ENCODE results near the gene MMP3.

The MMP3 gene

DNA sequence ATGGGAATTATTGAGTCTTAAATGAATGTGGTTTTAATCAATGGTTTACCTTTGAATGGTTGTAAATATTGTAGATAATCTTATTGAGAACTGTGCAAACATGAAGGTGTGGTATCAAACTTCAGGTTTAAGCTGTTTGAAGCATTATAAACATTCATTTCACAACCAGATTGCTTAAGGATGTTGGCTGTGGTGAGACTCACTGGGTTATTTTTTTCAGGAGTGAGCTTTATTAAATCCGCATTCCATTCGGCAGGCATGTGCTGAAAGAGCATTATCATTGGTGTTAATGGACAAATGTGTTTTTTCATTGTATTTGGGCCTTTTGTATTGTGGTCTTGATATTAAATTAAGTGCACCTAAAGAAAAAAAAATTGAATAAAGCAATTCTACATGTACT is 9.7 kb downstream of the MMP3 start:
- in situ Hi-C loops (cut with HindIII; ENCODE audit: low sequenced_read_pairs): no loop called here

DNA sequence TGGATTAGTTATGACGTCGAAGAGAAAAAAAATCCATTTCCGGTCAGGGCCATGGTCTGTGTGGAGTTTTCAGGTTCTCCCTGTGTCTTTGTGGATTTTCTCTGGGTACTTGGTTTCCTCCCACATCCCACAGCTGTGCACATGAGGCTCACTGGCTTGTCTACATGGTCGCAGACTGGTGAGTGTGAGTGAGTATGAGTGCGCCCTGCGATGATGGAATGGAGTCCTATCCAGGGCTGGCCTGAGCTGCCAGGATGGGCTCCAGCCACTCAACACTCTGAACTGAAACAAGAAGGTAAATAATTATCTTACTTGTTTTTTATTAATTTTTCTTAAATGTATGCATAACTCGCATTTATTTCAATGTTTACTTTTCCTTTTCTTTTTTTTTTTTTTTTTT is 10.8 kb downstream of the MMP3 start:
- in situ Hi-C loops (cut with HindIII; ENCODE audit: low sequenced_read_pairs): no loop called here

DNA sequence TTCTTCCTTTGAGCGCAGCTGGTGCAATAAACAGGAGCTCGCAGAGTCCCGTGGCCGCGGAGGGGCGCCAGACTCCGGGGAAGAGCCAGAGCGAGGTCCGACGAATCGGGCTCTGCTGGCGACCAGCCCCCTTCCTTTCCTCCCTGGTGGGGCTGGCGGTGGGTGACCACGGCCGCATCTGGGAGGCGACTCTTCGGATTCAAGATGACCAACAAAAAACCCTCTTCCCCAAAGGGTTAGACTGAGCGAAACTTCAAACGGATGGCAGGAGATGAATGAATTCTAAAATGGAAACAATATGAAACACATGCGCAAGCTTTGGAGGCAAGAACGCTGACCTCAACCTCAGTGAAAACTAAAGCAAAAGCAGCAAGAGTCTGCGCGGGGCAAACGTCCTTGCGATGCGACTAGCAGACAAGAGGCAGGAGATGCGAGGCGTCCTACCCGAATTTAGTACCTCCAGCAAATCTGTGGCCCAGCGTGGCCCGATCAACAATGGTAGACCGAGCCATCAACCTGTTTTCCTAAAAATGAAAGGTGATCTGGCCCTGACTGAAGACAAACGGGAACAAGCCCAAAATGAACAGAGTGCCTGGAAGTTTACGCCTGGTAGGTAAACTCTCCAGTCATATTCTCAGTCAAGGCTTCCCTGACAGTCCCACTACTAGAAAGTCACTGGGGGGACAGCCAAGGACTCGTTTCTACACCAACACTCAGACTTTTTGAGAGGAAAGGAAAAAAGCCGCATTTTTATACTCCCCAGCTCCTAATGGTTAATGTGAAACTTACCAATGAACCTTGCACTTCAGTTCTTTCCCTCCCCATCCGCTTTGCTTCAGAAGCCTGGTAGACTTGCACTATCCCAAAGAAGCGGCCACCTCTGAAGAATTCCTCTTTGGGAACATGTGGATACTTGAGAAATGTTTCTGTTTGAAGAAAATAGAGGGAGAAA is 11.6 kb downstream of the MMP3 start:
- in situ Hi-C loops (cut with HindIII; ENCODE audit: low sequenced_read_pairs): no loop called here

DNA sequence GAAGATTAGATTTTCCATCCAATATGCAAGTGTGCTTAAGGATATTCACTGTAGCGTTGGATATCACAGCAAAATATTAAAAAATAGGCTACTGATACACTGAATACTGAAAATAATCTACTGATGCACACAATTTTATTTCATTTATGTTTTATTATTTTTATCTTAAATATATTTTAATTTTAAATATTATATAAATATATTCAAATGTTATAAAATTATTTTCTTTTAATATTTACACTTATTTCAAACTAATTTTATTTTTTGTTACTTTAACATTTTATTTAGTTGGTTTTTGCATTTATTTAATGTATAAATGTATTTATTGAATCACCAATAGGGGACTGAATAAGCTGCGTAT is 12.3 kb downstream of the MMP3 start:
- in situ Hi-C loops (cut with HindIII; ENCODE audit: low sequenced_read_pairs): no loop called here

DNA sequence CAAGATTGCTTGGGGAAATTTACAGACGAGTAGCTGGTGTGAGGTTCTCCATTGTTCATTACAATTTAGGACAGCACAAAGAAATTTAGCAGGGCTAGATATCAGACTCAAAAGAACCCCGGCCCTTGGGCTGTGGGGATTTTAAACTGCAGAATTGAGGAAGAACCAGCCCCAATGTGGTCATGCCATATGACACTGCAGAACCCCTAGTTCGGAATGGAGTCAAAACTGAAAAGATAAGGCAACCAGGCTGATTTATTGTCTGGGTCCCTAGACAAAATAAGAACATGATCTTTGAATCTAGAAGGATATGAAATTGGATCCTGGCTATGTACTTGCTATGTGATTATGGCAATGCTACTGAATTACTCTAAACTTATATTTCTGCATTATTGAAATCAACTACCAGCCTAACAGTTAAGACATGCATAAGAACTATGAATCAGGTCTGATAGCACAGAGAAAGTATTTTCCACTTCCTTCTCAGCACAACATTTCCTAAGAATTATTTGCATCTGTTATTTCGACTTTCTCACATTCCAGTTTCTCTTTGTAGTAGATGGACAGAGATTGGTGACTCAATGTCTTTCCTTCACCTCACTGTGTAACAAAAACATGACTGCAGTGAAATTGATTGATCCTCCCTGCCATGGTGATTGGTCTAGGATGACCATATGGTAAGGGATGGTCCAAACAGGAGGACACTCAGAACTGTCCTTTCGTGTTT is 13.2 kb downstream of the MMP3 start:
- in situ Hi-C loops (cut with HindIII; ENCODE audit: low sequenced_read_pairs): no loop called here

DNA sequence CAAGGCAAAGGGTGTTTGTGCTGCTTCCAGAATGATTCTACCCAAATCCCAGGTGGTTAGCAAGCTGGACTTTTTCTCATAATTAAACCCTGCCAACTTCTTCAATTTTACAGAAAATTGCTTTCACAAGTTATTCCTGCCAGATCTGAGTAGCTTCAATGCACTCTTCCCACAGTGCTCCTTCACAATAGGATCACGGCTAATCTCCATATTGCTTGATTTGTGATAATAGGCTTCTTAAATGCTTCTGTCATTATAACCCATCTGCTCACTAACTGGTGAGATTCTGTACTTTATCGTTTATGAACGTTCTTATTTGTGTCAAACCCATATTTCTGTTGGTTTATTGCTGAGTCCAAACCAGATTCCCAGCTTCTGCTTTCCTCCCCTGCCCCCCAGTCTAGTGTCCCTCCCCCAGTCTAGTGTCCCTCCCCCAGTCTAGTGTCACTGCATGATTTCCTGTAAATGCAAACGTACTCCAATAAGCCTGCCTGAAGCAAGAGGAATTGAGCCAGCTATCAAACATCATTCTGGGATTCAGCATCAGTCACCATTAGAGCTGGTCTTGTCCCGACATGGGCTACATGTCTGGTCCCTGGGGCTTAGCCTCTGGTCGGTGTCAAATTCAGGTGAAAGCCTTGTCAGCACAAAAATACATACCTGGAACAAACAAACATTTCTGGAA is 14.0 kb downstream of the MMP3 start:
- in situ Hi-C loops (cut with HindIII; ENCODE audit: low sequenced_read_pairs): no loop called here

DNA sequence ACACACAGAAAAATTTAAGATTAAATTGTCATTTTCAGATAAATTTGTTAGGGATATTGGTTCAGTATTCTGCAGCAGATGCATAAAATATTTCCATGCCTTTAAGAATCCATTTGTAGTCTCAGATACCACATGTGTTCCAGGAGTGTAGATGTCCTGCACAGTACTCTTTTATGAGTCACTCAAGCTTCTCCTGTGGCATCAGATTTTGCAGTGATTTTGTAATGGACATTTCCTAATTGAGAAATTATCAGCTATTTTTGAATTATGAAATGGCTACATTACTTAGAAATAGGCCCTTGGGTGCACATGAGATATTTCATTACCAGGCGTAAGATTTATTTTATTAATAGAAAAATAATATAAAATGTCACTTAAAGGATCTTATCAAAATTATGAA is 18.9 kb downstream of the MMP3 start:
- in situ Hi-C loops (cut with HindIII; ENCODE audit: low sequenced_read_pairs): loop anchor here (5.0 kb wide), 1 partner anchor 42 kb away; the partner anchor contains the start of gene MMP10

DNA sequence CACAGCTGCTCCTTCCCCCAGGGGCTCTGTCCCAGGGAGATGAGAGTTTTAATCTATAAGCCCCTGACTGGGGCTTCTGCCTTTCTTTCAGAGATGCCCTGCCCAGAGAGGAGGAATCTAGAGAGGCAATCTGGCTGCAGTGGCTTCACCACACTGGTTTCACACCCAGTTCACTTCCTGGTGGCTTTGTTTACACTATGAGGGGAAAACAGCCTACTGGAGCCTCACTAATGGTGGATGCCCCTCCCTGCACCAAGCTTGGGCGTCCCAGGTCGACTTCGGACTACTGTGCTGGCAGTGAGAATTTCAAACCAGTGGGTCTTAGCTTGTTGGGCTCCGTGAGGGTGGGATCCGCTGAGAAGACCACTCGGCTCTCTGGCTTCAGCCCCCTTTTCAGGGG is 23.9 kb downstream of the MMP3 start:
- in situ Hi-C loops (cut with HindIII; ENCODE audit: low sequenced_read_pairs): no loop called here

DNA sequence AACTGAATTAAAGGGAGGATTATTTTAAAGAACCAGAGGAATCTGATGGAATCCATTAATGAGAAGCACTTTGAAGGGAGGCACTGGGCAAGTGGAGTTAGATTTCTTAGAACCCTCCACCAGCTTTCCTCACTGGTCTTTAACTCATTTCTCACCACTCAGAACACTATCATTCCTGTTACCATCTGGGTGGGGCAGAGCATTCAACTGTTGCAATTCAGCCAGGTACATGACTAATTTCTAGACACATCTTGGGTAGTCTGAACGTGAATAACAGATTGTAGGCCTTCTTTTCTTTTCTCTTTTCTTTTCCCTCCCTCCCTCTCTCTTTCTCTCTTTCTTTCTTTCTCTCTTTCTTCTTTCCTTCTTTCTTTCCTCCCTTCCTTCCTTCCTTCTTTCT is 29.9 kb downstream of the MMP3 start:
- in situ Hi-C loops (cut with HindIII; ENCODE audit: low sequenced_read_pairs): no loop called here

DNA sequence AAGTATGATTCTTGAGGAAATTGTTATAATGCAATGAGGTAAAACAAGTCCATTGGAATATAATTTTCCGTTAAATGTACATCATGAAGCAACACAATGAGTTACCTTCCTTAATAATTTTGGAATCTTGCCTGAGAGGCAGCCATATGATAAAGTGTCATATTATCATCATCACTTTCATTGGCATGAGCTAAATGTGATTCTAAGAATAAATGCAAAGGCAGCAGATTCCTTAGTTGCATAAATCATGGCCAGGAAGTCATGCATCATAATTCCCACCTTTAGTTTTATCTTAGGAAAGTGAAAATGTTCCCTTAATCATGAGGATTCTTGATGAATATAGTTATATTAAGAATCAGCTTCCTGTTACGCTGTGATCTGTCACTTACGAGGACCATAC is 31.2 kb downstream of the MMP3 start:
- in situ Hi-C loops (cut with HindIII; ENCODE audit: low sequenced_read_pairs): no loop called here

DNA sequence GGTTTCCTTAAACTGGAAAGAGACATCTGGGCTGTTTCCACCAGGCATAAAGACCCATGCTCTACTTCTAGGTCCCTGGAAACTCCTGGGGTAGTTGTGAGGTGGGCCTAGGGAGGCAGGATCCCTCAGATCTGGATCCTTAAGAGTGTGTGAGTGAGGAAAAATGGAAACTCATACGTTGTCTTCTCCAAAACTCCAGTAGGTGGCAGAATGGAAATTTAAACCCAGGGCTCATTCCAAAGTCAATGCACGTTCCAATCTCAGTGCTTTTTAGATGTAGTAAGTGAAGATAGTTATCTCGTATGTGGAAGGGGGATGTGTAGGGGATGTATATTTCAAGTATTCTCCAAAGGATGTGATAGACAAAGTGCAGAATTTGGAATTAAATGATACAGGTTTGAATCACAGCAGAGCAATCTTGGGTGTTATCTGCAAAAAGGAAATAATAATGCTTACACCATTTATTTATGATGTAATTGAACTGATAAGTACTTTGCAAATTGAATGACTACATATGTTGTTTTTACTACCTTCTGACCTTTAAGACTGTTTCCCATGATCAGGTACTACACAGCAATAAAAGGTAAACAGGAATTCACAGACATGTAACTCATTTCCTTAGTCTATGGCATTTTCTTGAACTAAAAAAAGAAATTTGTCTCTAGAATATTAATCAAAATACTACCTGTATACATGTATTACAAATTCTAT is 32.3 kb downstream of the MMP3 start:
- in situ Hi-C loops (cut with HindIII; ENCODE audit: low sequenced_read_pairs): no loop called here

DNA sequence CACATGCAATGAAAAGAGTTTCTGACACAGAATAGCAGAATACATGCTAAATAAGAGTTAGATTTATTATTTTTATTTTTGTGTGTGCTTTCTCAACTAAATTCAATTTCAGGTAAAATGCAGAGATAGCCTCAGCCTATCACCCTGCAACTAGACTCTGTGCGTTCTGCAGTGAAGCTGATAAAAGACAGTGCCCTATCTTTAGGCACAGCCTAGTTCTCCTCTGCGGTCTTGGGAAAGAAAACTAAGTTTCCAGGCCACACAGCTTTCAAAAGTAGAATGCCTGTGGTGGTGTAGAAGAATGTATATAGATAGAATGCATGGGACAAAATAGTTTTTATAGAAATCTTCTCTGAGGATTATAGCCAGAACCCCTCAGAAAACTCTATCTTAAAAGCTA is 33.4 kb downstream of the MMP3 start:
- in situ Hi-C loops (cut with HindIII; ENCODE audit: low sequenced_read_pairs): no loop called here

DNA sequence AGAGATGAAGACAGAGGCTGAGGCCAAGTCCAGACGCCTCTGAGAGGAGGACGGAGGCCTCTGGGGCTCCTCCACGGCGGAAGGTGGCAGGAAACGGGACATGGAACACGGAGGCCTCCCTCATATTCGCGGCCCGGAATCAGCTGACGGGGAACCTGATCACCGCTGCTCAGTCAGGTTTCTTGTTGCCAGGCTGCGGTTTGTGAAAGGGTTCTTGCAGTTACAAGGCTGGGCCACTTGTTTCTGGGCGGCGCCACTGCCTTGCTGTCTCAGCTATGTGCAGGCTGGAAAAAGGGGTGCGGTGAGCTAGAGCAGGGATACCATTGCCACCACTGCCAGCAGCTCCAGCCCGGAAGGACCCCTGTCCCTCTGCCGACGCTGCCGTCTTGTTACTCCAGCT is 35.5 kb downstream of the MMP3 start:
- in situ Hi-C loops (cut with HindIII; ENCODE audit: low sequenced_read_pairs): no loop called here

DNA sequence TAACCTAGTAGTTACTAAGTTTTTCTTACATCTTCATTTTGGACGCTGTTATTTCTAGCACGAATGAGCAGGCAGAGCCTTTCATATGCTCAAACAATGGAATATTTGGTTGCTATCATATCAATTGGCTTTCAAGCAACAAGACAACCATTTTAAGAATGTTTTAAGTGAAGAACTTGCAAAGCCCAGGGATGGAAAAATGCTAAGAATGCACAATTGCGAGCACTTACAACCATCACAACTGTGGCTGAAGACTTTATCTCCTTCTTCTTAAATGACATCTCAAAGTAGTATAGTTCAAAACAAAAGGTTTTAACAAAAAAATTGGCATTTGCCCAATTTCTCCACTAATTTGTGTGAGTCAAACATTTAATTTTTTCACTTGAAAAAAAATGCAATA is 37.1 kb downstream of the MMP3 start:
- in situ Hi-C loops (cut with HindIII; ENCODE audit: low sequenced_read_pairs): no loop called here

DNA sequence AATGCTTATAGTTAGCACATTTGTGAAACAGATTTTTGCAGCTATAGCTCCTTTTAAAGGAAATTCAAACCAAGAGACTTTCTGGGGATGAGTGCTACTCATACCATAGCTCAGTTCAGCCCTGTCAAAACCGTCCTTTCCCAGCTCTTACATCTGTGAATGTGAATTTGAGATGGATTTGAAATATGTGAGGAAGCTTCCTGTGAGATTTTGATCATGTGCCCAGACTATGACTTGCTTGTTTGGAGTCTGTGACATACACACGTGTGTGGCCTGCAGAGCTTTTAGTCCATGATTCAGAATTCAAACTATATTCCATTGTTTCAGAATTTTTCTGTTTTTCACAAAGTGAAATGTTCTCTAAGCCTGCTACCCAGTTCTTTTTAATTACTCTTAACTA is 41.1 kb downstream of the MMP3 start:
- in situ Hi-C loops (cut with HindIII; ENCODE audit: low sequenced_read_pairs): no loop called here

DNA sequence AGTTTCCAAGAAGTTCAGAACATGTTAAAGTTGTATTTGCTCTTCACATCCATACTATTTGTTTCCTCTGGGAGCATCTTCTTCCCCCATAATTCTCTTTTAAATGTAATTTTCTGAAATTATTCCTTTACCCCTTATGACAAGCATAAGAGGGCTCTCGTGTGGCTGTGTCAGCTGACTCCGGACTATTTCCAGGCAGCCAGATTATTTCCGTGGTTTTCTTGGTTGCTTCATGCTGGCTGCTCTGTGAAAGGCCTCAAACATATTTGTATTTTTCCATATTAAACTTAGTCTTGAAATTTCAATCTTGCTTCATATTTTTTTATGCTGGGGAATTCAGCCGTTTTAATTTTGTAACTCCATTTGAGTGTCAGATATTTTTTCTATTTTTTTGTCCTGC is 42.6 kb downstream of the MMP3 start:
- in situ Hi-C loops (cut with HindIII; ENCODE audit: low sequenced_read_pairs): no loop called here

DNA sequence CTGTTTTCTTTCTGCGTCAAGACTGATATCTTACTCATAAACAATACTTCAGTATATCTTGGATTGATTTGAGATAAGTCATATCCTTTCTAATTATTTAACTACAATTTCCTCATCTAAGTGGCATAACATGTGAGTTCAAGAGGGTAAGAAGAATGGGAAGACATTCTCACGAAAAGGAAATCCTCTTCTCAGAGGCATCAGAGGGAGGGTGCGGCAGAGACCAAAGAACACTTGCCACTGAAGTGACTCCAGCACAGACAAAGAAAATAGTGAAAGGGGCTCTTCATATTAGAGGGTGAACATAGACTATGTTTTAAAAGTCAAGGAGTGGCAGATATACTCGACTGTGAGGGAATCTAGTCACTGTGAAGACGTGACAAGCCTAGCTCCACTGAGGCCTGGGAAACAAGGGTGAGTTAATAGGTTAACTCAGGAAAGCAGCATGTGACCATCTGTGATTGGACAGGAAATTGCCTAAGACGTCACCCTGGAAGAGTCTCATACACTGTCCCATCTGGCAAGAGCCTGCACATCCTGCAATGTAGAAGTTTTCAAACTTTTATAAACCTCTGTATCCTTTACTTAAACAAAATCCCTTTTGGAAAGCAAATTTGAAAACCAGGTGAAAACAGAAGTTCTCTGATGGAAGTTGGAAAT is 43.6 kb downstream of the MMP3 start:
- in situ Hi-C loops (cut with HindIII; ENCODE audit: low sequenced_read_pairs): no loop called here

DNA sequence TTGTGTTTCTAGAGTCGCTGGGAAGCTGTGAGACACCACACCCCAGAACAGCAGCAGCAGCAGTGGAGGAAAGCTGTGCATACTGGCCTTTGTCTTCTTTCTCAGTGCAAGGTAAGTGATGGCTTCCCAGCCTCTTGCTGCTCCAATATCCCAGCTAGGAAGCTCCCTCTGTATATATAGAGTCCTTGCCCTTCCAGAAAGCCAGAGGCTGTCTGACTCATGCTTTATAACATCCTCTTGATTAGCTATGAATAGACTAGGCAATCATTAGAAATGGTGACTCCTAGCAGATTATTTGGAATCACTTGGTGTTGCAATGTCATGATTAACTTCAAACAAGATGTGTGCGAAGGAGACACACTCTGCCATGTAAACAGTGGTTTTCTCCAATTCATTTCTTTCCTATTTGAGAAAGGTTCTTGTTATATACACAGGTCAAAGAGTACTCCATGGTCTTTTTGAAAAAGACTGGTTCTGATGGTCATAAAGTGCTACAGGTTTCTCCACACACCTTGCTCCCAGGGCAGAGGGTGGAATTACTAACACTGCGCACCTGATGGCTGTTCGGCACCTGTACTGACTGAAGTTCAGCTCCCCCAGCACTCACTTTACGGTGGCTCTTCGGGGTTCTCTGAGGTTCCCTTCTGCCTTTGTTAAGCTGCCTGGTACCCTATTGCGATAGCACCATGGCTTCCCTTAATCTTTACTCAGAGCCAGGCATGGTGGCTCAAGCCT is 45.2 kb downstream of the MMP3 start, which contains the start of gene MMP1:
Gene MMP1, minus strand, starts transcription at position 149 of the 735 bp plus-strand sequence. Its CDS starts 68 bp downstream, at position 81.
- in situ Hi-C loops (cut with HindIII; ENCODE audit: low sequenced_read_pairs): no loop called here

DNA sequence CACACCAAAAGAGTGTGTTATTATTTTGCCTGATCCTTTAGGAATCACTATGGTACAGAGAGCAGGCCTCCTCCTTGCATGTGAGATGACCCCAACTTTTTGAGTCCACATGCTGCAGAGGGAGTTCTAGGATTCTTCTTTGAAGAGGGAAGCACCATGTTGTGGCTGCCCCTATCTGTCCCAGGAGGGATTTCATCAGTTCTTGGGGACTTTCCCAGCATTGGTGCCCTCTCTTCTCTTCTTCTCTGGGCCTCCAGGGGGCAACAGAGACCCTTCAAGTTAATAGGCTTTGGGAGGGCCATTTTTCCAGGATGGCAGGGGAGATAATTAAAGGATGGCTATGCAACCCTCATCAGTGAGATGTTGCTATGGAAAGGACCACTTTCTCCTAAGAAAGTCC is 49.0 kb downstream of the MMP3 start:
- in situ Hi-C loops (cut with HindIII; ENCODE audit: low sequenced_read_pairs): no loop called here

All from endothelial cell of hepatic sinusoid (primary cell).